Glomerular endothelial cell (primary cell): Measurements from ENCODE around the gene HSPA1B. TPM values are rescaled to one million over a fixed set of nuclear protein-coding genes. Genes with fewer than 3 reads are reported as not detected.
"Not testable (repeated sequence)": the region's sequence is repeated elsewhere in the genome, so short reads cannot be mapped to it uniquely, and the experiment has no call there.

Experiments used
- DNase-seq: peaks from one replicate; pipeline ENCODE4 v3.0.0-alpha.2; 2011; ENCODE audit warnings: low read depth, low spot score; ENCODE audit errors: extremely low read depth
- total RNA-seq: library from RNA; depleted of rRNA; stranded (reverse); fragments of >200 nt; gene quantifications from 2 replicates; pipeline ENCODE4 v1.2.3, GENCODE V29; 2015

Gene HSPA1B
- total RNA-seq, 1 donor from 2014 or later, result 76.3 TPM

DNA sequence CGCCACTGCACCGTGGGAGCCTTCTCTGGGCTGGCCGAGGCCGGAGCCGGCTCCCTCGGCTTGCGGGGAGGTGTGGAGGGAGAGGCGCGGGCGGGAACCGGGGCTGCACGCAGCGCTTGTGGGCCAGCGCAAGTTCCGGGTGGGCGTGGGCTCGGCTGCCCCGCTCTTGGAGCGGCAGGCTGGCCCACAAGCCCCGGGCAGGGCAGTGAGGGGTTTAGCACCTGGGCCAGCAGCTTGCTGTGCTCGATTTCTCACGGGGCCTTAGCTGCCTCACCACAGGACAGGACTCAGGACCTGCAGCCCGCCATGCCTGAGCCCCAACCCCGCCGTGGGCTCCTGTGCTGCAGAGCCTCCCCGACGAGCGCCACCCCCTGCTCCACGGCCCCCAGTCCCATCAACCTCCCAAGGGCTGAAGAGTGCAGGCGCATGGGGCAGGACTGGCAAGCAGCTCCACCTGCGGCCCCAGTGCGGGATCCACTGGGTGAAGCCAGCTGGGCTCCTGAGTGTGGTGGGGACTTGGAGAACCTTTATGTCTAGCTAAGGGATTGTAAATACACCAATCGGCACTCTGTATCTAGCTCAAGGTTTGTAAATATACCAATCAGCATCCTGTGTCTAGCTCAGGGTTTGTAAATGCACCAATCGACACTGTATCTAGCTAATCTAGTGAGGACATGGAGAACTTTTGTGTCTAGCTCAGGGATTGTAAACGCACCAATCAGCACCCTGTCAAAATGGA is 24.6 kb downstream of the HSPA1B start:
- not testable (repeated sequence) for DNase-seq

DNA sequence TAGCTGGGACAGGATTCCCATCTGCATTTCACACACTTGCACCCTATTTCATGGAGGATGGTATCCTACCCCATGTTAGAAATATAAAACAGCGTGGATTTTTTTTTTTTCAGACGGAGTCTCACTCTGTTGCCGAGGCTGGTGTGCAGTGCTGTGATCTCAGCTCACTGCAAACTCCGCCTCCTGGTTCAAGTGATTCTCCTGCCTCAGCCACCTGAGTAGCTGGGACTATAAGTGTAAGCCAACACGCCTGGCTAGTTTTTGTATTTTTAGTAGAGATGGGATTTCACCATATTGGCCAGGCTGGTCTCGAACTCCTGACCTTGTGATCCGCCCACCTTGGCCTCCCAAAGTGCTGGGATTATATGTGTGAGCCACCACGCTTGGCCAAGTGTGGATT is 30.2 kb downstream of the HSPA1B start:
- not testable (repeated sequence) for DNase-seq

DNA sequence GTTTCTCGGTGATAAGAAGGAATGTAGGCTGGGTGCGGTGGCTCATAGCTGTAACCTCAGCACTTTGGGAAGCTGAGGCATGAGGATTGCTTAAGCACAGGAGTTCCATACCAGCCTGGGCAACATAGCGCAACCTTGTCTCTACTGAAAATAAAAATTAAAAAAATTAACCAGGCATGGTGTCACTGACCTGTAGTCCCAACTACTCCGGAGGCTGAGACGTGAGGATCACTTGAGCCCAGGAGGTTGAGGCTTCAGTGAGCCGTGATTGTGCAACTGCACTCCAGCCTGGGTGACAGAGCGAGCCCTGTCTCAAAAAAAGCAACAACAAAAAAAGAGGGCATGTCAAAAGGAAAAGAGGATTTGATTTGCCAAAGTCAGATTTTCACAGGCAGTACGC is 31.2 kb downstream of the HSPA1B start:
- DNase-seq, result no peak

DNA sequence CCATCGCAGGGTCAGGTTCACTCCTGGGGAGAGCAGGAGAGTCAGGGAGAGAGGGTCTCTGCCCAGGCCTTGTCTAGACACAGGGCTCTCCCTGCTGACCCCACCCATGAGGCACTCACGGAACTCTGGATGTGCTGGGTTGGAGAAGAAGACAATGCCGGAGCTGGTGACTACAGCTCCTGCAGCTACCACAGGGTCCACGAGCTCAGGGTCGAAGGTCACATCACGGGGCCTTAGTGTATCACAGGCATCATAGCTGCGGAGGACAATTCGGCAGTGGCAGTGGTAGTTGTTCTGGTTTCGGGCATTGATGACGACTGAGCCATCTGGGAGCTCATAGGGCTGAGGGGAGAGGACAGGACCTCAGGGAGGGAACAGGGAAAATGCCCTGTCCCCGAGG is 32.4 kb downstream of the HSPA1B start:
- no peak for DNase-seq

DNA sequence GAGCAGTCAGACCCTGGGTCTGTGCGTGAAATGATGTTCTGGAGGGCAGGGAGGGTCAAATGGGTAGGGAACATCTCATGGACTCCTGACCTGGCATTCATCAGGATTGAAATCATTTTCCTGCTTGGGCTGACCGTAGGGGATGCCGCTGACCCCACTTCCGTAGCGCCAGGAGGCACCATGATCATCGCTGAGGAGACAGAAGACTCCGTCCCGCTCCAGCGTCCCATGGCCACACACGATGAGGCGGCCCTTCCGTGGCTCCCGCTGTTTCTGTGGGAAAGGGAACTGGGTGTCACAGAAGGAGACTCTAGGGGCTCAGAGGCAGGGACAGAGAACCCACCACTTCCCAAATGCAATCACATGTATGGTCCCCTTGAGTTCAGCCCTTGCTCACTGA is 32.8 kb downstream of the HSPA1B start:
- DNase-seq, result no peak

DNA sequence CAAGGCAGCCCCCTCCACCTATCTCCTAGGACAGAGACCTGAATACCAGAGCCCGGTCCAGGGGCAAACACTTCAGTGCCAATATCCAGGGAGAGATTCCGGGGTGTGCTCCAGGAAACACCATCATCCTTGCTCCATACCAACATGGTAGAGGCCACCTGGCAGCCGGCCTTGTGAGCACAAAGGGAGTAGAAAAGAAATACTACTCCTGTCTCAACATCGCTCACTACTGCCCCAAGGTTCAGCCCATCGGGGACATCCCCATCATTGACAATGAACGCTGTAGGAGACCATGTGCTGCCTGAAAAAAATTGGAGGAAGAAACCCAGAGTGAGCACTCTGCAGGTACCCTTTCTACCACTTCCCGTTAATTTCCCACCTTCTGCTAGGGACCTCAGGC is 33.6 kb downstream of the HSPA1B start:
- DNase-seq, result no peak

DNA sequence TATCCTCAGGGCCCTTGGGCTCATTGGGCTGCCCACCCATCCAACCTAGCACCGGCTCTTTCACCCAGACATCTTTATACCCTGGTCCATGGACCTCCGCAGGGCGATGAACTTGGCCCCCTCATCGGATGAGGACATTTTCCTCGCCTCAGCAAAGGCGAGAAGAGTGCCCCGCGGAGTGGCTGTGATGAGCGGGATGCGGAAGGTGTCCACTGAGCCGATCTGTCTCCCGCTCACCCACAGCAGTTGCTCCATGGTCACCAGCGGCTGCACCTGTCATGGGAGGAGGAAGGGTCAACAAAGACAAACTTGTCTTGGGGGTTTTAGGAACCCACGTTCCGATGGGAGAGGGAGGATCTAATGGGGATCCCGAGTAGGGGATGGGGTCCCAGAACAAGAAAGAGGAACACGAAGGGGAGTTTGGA is 34.4 kb downstream of the HSPA1B start:
- no peak for DNase-seq

DNA sequence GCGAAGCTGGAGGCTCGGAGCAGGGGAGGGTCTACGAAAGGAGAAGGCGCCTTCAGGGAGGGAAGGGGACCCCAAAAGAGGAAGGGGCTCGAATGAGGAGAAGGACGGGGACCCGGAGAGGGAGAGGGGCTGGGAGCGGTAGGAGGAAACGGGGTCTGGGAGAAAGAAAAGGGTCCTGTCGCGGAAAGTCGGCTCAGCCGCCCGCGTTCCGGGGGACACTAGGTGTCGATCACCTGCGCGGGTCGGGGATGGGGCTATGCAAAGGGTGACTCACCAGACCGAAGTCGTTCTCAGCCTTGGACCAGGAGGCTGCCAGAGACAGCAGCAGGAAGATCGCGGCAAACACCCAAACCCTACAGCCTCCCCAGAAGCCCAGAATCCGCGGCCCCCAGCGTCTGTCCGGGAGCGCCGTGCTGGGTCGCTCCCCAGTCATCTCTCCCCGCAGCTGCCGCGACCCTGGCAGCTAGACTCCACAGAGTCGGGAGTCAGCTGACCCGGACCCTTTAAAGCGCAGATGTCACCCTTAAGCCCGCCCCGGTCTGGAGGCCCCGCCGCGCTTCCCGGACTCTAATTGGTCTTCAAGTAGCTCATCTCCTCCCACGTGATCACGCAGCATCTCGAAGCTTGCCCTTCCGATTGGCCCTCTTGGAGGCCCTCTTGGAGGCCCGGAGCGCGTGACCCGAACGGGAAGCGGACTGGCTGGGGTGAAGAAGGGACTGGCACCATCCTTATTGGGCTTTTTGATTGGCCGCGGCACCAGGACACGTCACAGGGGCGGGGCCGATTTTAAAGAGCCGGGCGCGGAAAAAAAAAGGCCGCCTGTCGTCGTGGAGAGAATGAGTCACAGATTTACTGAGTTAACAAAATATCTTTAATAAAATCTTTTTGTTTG is 35.1 kb downstream of the HSPA1B start, which contains the start of gene NEU1:
Gene NEU1 (minus strand): TSS at position 478 of the 892 bp plus-strand sequence. CDS start 45 bp downstream, at position 433.
- DNase-seq, result peak; percentile 97

DNA sequence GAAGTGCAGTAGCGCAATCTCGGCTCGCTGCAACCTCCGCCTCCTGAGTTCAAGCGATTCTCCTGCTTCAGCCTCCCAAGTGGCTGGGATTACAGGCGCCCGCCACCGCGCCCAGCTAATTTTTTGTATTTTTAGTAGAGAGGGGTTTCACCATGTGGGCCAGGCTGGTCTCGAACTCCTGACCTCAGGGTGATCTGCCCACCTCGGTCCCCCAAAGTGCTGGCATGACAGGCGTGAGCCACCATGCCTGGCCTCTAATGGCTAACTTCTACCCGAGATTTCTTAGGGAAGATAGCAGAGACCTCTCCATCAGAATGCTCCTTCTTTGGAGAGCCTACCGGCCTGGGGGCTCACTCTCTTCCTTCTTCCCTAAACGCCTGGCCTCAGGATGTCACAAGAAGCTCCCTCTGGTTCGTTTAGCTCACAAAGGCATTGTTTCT is 36.6 kb downstream of the HSPA1B start:
- DNase-seq, result not testable (repeated sequence)

DNA sequence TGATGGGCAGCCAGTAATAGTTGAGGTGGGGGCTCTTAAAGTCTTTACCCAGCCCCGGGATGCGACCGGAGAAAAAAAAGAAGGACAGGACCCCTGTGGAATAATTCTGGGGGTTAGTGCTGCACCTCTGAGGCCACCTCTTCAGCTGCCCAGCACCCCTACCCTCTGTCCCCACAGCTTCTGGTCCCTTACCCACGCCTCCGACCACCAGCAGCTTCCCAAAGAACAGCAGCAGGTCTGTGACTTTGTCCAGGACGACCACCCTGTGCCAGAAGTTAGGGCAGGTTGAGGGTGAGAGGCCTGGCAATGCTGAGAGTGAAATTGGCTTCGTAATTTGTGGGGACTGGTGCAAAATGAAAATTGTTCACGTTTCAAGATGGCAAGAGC is 37.3 kb downstream of the HSPA1B start:
- DNase-seq, result no peak

DNA sequence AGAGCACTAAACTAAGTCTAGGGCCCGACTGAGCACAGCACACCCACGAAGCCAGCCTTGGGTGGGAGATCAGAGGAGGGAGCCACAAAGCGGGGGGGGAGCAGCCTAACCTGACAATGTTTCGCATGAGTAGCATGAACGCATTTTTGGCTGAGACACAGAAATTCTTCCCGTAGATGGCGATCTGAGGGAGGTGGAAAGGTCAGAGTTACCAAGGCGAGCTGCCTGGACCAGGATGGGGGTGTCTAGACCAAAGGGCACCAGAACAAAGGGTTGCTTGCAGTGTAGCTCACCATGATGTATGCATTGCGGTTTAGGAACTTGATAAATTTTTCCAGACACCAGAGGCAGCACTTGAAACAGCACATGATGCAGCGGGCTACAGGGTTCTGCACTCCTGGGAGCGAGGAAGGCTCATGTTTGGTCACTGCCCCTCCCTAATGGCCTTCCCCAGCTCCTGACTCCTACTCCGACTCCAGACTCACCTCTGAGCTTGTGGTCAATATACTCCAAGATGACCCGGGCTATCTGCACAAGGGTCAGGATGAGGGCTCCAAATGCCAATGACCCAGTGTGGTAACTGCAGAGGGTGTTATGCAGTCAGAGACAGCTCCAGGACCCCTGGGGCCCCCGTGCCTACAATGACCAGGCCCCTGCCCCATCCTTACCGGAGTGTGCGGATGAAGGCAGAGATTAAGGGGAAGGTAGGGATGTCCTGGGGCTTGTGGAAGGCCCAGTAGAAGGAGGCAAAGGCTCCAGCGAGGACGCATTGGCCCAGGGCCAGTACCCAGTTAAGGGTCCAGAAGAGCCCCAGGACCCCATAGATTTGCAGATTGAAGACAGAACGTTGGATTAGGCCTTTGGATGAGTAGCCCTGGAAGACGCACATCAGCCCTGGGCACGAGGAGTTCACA is 37.9 kb downstream of the HSPA1B start:
- DNase-seq, result no peak

DNA sequence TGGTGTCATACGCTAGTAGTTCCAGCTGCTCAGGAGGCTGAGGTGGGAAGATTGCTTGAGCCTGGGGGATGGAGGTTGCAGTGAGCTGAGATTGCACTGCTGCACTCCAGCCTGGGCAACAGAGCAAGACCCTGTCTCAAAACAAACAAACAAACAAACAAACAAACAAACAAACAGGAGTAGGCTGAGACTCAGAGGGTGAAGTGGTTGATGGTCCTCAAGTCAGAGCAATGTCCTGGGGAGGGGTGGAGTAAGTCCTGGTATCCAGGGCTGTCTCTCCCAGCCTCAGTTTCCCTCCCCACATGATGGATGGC is 41.1 kb downstream of the HSPA1B start:
- DNase-seq, result not testable (repeated sequence)

DNA sequence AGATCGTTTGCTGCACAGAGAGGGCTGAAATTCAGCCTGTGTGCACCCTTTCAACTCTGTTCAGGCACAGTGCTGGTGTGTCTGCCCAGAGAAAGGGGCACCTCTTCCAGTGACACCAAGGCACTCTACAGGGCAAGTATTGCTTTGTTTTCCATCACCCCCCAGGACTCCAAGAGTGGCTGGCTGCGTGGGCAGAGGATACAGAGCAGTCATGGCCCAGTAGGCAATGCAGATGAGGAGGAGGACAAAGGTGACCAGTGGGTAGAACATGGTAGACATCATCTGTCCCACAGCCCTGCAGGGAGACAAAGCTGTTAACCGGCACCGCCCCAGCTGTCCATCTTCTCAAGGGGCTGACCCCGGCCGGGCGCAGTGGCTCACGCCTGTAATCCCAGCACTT is 41.8 kb downstream of the HSPA1B start:
- no peak for DNase-seq

DNA sequence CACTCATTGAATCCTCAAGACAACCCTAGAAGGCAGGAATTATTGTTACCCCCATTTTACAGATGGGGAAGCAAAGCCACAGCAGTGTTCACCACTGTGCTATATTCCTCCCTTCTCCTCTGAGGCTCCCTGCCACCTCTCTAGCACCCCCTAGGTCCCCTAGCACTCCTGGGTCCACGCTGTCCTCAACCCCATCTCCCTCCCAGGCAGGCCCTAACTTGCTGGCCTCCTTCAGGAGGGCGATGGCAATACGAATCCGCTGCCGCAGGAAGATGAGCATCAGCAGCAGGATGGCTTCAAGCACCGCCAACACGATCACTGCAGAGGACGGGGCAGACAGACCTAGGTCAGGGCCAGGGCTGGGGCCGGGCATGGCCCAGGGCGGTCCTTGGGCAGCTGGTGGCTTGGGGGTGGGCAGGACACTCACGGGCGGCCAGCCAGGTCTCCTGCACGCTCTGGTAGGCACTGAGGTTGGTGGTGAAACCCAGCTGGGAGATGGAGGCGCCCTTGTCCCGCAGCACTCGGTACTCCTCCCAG is 42.9 kb downstream of the HSPA1B start:
- no peak for DNase-seq

DNA sequence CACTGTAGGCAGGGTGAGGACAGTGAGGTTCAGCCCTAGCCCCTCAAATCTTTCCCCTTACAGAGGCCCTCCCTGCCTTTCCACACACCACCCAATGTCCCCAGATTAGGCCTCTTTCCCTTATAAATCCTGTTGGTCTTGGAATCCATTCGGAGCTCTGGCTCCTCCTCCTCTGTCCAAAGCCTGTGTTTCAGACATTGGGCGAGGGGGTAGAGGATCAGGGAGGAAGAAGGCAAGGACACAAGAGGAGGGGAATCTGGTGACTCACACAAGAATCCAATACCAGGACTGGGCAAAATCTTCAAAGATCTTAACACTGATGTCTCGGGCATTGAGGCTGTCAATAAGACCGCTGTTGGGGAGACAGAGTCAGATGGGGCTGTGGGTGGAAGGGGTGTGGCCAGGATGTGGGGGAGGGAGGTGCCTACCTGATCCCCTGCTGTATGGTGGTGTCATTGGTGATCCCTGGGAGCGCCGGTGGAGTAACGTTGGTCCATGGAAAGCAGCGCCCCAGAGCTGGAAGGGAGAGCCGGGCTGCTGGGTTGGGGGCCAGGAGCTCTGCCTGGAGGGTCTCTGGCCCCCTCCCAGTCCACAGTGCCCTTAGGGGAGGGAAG is 43.6 kb downstream of the HSPA1B start:
- no peak for DNase-seq

DNA sequence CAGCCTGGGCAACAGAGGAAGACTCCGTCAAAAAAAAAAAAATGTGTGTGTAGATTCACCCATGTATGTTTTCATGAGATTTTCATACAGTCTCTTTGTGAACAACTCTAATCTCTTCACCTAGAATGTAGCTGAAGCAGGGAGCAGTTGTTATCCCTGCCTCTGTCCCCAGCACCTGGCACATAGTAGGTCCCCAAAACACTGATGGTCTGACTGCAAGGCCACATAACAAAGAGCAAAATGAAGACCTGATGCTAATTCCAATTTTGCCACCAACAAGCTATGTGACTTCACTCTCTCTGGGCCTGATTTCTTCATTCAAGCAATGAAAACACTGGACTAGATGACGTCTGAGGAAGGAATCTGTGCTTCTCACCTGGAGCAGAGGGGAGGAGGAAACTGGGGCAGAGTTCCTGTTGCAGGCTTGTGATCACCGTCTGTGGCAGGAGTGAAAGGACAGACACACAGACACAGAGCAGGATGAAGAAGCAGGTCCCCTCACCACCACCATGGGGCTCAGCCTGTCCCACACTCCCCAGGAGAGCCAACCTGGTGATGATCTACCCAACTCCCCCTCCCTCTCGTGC is 46.6 kb downstream of the HSPA1B start:
- no peak for DNase-seq

DNA sequence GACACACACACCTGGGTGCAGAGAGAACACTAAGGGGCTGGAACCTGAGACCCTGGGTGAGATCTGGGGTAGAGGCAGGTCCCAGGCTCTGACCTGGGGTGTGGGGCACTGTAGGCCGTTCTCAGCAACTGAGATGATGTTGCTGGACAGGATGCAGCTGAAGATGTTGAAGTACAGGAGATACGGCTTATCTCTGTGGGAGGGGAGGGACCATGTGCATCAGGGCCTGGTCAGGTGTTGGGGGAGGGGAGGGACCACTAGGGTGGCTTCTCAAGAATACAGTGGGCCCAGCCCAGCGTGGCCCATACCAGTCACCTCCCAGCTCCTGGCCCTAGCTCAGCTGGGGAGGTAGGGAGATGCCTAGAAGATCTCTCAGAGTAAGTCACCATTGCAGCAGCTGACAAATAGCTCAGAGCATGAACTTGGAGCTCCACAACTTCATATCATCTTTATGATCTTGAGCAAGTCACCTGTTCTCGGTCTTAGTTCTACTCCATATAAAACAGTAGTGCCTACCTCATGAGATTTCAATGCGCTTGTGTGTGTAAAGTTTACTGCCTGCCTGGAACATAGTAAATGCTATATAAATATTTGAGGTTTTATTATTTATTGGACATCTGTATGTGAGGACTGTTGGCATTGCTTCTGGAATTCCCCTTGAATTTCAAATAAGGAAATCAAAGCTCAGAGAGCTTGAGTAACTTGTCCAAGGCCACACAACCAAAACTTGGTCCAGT is 47.5 kb downstream of the HSPA1B start:
- no peak for DNase-seq

DNA sequence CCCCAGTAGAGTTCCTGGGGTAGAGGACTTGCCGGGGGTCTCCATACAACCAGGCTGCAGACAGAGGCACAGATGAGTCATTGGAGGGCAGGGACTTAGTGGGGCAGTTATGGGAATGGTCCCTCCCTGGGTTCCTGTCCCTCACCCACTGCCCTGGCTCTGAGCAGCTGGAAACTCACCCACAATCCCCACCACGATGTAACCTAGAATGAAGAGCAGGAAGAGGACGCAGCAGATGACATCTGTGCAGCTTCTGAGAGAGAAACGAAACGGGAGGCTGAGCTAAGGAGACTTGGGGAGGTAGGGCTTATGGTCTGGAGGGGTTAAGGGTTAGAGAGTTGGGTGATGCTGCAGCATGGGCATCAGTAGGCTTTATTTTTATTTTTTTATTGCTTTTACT is 48.3 kb downstream of the HSPA1B start:
- DNase-seq, result no peak

DNA sequence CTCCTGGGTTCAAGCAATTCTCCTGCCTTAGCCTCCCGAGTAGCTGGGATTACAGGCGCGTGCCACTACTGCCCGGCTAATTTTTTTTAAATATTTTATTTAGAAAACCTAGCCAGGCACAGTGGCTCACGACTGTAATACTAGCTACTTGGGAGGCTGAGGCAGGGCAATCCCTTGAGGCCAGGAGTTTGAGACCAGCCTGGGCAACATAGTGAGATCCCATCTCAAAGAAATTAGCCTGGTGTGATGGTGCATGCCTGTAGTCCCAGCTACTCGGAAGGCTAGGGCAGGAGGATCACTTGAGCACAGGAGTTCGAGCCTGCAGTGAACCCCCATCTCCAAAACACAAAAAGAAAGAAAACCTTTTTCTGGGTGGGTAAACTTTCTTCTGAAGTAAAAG is 48.8 kb downstream of the HSPA1B start:
- no peak for DNase-seq
